NCI-H345 treated with DMSO at 0.1 percent for 48 hours (cell line): ENCODE measurements around the gene MESP2.
"Not testable (repeated sequence)": the region's sequence is repeated elsewhere in the genome, so short reads cannot be mapped to it uniquely, and the experiment has no call there.

Experiments
- DNase-seq: peaks from one replicate; lab custom pipeline; 2025; ENCODE audit not compliant: unreplicated experiment; lab: John Stamatoyannopoulos, UW

MESP2 gene

DNA sequence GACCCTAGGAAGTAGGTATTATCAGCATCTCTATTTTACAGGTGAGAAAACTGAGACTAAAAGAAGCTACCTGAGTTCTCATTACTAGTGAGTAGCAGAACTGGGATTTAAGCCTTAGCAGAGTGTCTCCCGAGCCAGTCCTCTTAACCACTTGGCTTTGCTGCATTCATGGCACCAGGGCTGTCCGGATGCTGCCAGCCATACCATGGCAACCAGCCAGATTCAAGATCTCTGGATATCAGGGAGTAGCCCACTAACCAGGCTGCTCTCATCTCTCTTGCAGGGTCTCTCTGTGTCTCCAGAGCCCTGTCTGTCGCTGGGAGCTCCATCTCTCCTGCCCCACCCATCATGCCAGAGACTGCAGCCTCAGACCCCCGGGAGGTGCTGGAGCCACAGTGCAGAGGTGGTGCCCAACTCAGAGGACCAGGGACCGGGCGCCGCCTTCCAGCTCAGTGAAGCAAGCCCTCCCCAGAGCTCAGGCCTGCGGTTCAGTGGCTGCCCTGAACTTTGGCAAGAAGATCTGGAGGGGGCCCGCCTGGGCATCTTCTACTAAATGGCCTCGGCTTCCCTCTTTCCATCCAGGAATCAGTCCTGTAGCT, 1.7 kb downstream of the MESP2 start:
- no peak for DNase-seq

DNA sequence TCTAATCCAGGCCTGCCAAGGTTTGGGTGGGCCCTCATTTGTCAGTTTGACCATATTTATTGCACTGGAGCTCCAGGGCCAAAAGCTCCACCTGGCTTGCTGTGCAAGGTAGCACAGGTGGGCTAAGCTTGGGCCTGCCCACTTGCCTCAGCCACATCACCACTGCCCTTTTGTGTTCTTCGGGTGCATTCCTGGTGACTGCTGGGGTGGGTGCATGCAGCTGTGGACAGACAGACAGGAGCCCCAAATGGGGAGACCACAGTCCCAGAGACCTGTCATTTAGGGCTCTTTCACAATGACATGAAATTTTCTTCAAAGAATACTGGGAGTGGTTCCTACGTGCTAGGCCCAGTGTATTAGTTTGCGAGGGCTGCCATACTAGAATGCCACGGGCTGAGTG, 2.7 kb downstream of the MESP2 start:
- DNase-seq = no peak

- DNase-seq = no peak
These were observed 4.5 kb downstream of the MESP2 start for GRCh38 chr15:89780601-89781000.

DNA sequence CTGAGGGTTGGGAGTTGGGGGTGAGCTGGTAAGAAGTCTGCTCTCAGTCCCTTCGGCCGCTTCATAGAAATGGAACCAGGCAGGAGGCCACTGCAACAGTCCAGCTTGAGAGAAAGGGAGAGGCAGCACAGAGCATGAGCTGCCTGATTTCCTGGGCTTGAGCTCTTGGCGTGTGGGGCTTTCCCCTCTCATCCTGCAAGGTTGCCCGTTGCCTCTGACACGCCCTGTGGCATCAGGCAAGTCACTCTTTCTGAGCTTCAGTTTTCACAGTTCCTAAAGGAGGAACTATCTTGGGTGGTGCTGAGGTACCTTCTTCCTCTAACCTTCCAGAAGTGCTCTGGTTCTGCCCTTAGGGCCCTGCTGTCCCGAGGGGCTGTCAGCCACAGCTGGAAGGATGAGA, 4.9 kb downstream of the MESP2 start:
- no peak for DNase-seq

GRCh38 chr15:89781891-89782618, 5.9 kb downstream of the MESP2 start:
- DNase-seq = no peak

DNA sequence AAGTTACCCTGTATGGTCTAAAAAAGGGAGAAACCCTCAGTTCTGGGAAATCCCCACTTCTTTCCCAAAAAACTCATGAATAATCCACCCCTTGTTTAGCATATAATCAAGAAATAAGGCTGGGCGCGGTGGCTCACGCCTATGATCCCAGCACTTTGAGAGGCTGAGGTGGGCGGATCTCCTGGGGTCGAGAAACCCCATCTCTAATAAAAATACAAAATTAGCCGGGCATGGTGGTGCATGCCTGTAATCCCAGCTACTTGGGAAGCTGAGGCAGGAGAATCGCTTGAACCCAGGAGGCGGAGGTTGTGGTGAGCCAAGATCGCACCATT, 6.5 kb downstream of the MESP2 start:
- not testable (repeated sequence) for DNase-seq

DNA sequence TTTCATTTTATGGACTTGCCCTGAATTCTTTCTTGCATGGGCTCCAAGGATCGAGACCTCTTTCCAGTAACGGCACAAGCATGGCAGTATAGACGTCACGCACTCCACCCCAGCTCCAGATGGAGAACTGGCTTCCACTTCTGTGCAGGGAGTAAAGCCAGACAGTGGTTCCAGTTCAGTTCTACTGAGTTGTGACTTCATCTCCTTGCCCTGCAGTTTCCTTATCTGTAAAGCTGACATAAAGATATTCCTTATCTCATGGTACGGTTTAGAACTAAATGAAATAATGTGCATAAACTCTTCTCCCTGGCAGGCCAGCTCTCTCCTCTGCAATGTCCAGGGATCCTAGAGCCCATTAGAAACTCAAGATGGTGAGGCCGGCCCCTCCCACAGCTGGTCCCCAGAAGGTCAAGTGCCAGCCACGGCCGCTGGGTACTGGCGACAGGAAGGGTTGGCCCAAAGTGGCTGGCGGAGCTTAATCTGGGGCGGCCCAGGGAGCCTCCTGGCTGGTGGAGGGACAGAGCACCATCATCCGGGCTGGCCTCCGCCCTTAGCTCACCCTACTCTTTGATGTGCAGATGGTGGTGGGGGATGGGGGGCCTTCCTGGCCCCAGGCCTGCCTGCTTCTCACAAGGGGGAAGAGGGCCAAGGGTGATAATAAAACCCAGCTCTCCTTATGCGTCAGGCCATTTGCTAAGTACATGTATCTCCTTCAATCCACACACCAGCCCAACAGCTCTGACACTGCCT, 7.2 kb downstream of the MESP2 start:
- no peak for DNase-seq

DNA sequence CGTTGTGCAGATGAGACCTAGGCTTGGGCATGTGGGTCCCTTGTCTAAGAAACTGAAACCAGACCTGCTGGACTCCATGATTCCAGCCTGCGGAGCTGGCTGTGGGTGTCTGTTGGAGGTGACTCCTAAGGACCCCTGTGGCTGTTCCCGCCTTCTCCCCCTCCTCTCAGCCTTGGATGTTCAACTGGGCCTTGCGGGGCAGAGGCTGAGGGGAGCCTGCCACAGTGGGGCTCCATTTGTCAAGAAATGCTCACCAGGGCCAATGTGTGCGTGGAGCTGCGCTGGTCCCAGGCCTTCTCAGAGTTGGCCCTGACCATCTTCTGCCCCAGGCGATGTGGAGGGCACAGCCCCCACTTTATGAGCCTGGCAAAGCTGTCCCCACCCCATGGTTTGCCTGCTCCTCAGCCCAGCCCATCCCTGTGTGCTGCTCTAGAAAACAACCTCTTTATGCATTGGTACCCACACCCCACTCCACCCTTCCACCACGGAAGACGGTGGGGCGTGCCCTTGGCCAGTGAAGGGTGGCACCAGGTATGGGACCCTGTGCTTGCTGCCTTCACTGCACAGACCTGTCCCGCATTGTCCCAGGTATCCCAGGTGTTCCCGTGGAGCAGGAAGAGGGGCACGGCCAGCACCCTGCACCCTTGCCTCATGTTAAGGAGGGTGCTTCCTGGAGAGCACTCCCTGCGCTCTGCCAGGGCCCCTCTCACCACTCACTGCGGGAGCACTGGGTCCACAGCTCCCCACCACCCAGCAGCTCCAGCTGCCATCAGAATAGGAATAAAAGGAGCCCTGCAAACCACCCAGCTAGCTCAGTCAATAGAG, 7.9 kb downstream of the MESP2 start:
- DNase-seq = no peak

- DNase-seq = peak; percentile 10
These were observed 8.5 kb downstream of the MESP2 start for GRCh38 chr15:89784686-89784960.

DNA sequence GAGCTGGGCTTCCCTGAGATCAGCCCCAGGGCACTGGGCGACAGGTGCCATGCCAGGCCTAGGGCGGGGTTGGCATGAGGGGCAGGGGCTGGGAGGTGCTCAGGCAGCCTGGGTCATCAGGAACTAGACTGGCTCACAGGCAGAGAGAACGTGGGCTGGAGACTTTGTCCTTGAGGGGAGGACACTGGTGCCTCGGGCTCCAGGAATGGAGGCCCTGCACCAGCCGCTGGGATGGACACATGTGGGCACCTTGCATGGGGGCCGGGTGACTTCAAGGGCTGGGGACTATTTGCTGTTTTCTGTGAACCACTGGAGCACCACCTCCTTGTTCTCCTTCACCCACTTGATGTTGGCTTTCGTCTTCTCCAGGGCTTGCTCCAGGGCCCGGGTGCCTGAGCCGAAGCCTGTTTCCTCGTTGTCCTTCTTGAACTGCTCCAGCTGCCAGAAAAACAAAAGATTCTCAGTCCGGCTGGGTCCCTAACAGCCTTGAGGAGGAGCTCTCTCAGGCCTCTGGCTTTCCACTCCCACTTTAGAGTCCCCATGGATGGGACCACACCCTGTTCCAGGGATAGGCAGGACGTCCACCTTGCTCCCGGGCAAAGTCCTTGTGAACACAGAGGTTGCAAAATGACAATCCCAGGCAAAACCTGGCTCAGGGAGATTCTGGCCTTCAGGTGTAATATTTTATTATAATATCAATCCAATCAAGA, 9.1 kb downstream of the MESP2 start:
- DNase-seq = no peak

DNA sequence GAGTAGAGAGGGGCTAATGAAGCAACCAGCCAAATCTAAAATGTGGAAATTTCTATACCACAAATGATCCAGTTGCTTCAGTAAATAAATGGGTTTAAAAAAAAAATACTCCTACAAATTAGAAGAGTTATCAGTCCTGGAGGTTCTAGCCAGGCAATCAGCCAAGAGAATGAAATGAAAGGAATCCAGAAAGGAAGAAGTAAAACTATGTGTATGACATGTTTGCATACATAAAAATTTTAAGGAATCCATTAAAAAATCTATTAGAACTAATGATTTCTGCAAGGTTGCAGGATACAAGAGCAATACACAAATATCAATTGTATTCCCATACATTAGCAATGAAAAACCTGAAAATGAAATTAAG, 9.6 kb downstream of the MESP2 start:
- DNase-seq = no peak

DNA sequence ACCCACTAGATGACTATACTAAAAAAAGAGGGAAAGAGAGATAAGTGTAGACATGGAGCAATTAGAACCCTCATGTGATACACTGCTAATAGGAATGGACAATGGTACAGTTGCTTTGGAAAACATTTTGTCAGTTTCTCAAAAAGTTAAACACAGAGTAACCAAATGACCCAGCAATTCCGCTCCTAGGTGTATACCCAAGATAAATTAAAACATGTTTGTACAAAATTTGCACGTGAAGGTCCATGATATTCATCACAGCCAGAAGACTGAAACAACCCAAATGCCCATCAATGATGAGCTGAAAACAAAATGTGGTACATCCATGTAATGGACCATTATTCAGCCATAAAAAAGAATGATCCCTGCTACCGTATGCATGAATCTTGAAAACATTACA, 11.8 kb downstream of the MESP2 start:
- no peak for DNase-seq

- not testable (repeated sequence) for DNase-seq
These were observed 12.5 kb downstream of the MESP2 start for GRCh38 chr15:89788585-89788984.

- DNase-seq = no peak
These were observed 14.1 kb downstream of the MESP2 start for GRCh38 chr15:89790206-89790605.

- DNase-seq = no peak
These were observed 14.5 kb downstream of the MESP2 start for GRCh38 chr15:89790661-89791060.

- DNase-seq = no peak
These were observed 16.1 kb downstream of the MESP2 start for GRCh38 chr15:89792106-89792805.

- DNase-seq = peak; percentile 13
These were observed 18.6 kb downstream of the MESP2 start for GRCh38 chr15:89794627-89795241.

DNA sequence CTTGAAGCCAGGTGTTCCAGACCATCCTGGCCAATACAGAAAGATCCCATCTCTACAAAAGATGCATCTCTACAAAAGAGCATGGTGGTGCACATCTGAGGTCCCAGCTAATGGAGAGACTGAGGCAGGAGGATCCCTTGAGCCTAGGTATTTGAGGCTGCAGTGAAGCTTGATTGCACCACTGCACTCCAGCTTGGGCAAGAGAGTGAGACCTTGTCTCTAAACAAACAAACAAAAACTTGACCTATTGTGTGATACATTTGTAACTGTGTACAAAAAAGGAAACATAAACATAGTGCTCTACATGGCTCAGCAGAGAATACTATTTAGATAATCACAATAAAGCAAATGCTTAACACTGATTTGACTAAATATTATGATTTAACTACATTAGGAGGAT, 19.9 kb downstream of the MESP2 start:
- no peak for DNase-seq

DNA sequence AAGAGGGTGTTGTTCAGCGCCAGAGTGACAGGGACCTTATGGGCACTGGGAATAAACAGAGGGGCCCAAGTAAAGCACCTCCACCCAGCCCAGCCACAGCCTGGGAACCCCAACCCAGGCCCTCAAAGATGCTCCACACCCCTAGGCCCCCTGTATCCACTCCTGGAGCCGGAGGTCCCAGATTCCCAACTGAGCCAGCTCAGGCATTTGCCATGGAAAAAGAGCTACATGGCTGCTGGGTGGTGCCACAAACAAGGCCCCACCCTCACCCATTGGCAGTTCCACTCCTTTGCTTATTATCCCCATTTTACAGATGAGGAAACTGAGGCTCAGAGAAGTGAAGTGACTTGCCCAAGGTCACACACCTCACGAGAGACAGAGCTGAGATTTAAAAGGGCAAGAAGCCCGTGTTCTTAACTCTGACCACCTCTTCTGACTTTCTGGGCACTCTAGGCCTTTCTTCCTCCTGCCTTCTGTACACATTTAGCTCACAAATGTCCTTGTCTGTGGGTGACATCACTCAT, 21.6 kb downstream of the MESP2 start:
- no peak for DNase-seq
